Liver (tissue), 3 donors: ENCODE data around the gene TXNRD2.

Experiments
- CTCF ChIP-seq: fragments of 150-350 bp; IDR thresholded peaks from 2 replicates; pipeline ENCODE4 v1.5.1; 2017; ENCODE audit warnings: improper control_type of control experiment, low read depth, low read length; ENCODE audit not compliant: missing input control
- HNF4A ChIP-seq, 2 donors: conservative IDR thresholded peaks; 2 replicates each; pipeline ENCODE4 v1.6.1; 2016; ENCODE audit warnings: antibody characterized with exemption in 2 of 2, mild to moderate bottlenecking in 2 of 2
- MAX ChIP-seq: IDR thresholded peaks from 2 replicates; pipeline ENCODE4 v1.6.1; 2016; ENCODE audit warnings: antibody characterized with exemption
- RAD21 ChIP-seq, 2 donors: IDR thresholded peaks; 2 replicates each; pipeline ENCODE4 v1.6.1; 2016; ENCODE audit warnings: antibody characterized with exemption in 2 of 2, mild to moderate bottlenecking in 2 of 2
- SP1 ChIP-seq: IDR thresholded peaks from 2 replicates; pipeline ENCODE4 v1.6.1; 2018; ENCODE audit warnings: antibody characterized with exemption, mild to moderate bottlenecking
- YY1 ChIP-seq: IDR thresholded peaks from 2 replicates; pipeline ENCODE4 v1.6.1; 2016; ENCODE audit warnings: antibody characterized with exemption, mild to moderate bottlenecking
- ZBTB33 ChIP-seq: IDR thresholded peaks from 2 replicates; pipeline ENCODE4 v1.6.1; 2016; ENCODE audit warnings: antibody characterized with exemption
- donor health status: healthy.
- donor health status: healthy.

GRCh38 chr22:19848298-19849224, 93.1 kb downstream of the TXNRD2 start:
- TF ChIP-seq CTCF (no peak), SP1 (no peak), MAX (no peak), ZBTB33 (no peak), YY1 (no peak), RAD21 (IDR thresholded peaks at IDR 0.05) (no peak), HNF4A (conservative IDR thresholded peaks at IDR 0.05) (peak; percentile 49 to 64)
